Mesenchymal stem cell (in vitro differentiated cells and primary cell): ENCODE data around the gene SLC35F1.

ENCODE experiments used
- DNase-seq: peaks from one replicate; pipeline ENCODE4 v3.0.0-alpha.2; 2013
- H2AFZ ChIP-seq: one replicate; pipeline ENCODE4 v1.6.1; 2013; ENCODE audit warnings: low read depth, mild to moderate bottlenecking, control low read depth, inconsistent platforms, low read length, moderate library complexity
- H2AK5ac ChIP-seq: 2 replicates; pipeline ENCODE4 v1.6.1; 2013; ENCODE audit warnings: low read length, moderate library complexity, mild to moderate bottlenecking, inconsistent platforms; ENCODE audit not compliant: severe bottlenecking
- H2BK120ac ChIP-seq: one replicate; pipeline ENCODE4 v1.6.1; 2013; ENCODE audit warnings: low read depth, mild to moderate bottlenecking, inconsistent platforms, low read length, moderate library complexity
- H2BK12ac ChIP-seq, 2 experiments: one replicate each; pipeline ENCODE4 v1.6.1; 2013; ENCODE audit warnings: inconsistent platforms in 2 of 2, low read length in 2 of 2, mild to moderate bottlenecking in 2 of 2, moderate library complexity in 2 of 2, control low read depth in 1 of 2
- H2BK15ac ChIP-seq: one replicate; pipeline ENCODE4 v1.6.1; 2013; ENCODE audit warnings: mild to moderate bottlenecking, low read depth, inconsistent platforms; ENCODE audit not compliant: poor library complexity, severe bottlenecking
- H2BK5ac ChIP-seq: 2 replicates; pipeline ENCODE4 v1.6.1; 2013; ENCODE audit warnings: low read depth, mild to moderate bottlenecking, low read length, control low read depth, inconsistent platforms; ENCODE audit not compliant: poor library complexity, severe bottlenecking
- H3K14ac ChIP-seq, 2 experiments: one replicate each; pipeline ENCODE4 v1.6.1; 2013; ENCODE audit warnings: inconsistent platforms in 2 of 2, low read length in 2 of 2, control low read depth in 1 of 2, mild to moderate bottlenecking in 1 of 2, moderate library complexity in 1 of 2
- H3K18ac ChIP-seq, 2 experiments: one replicate each; pipeline ENCODE4 v1.6.1; 2013; ENCODE audit warnings: inconsistent platforms in 2 of 2, low read length in 2 of 2, control low read depth in 1 of 2, low read depth in 1 of 2, mild to moderate bottlenecking in 1 of 2
- H3K23ac ChIP-seq, 2 experiments: one replicate each; pipeline ENCODE4 v1.6.1; 2013; ENCODE audit warnings: inconsistent platforms in 2 of 2, low read length in 2 of 2, mild to moderate bottlenecking in 2 of 2, moderate library complexity in 2 of 2, control low read depth in 1 of 2
- H3K27ac ChIP-seq: 2 replicates; pipeline ENCODE4 v1.5.1; 2013; ENCODE audit warnings: mild to moderate bottlenecking, moderate library complexity, low read length, control low read depth, inconsistent platforms; ENCODE audit not compliant: poor library complexity, severe bottlenecking
- H3K27me3 ChIP-seq, 2 experiments: 2 replicates each; pipeline versions ENCODE4 v1.6.1 to v1.7.0; 2013; ENCODE audit warnings: low read length in 2 of 2, mild to moderate bottlenecking in 2 of 2, moderate library complexity in 2 of 2, control low read depth in 1 of 2, inconsistent platforms in 1 of 2; ENCODE audit not compliant: control insufficient read depth in 1 of 2, insufficient read depth in 1 of 2
- H3K36me3 ChIP-seq, 2 experiments: 2 replicates each; pipeline versions ENCODE4 v1.6.1 to v1.7.0; 2013; ENCODE audit warnings: low read length in 2 of 2, control low read depth in 1 of 2, inconsistent platforms in 1 of 2, low read depth in 1 of 2, mild to moderate bottlenecking in 1 of 2; ENCODE audit not compliant: insufficient read depth in 2 of 2, control insufficient read depth in 1 of 2
- H3K4ac ChIP-seq, 2 experiments: one replicate each; pipeline ENCODE4 v1.6.1; 2013; ENCODE audit warnings: inconsistent platforms in 2 of 2, low read length in 2 of 2, mild to moderate bottlenecking in 2 of 2, moderate library complexity in 2 of 2, control low read depth in 1 of 2, low read depth in 1 of 2
- H3K4me1 ChIP-seq: 2 replicates; pipeline ENCODE4 v1.6.1; 2013; ENCODE audit warnings: low read depth, low read length, control low read depth; ENCODE audit not compliant: control insufficient read depth, insufficient read depth
- H3K4me2 ChIP-seq: 2 replicates; pipeline ENCODE4 v1.6.1; 2013; ENCODE audit warnings: low read length, mild to moderate bottlenecking, inconsistent platforms; ENCODE audit not compliant: poor library complexity, severe bottlenecking
- H3K4me3 ChIP-seq, 2 experiments: 2 replicates each; pipeline versions ENCODE4 v1.5.1 to v1.7.0; 2013; ENCODE audit warnings: low read length in 2 of 2, mild to moderate bottlenecking in 2 of 2, control low read depth in 1 of 2, low read depth in 1 of 2; ENCODE audit not compliant: insufficient read depth in 1 of 2
- H3K79me1 ChIP-seq: replicated peaks from 2 replicates; pipeline ENCODE4 v1.6.1; 2013; ENCODE audit warnings: mild to moderate bottlenecking, control low read depth, low read length, inconsistent platforms; ENCODE audit not compliant: poor library complexity, severe bottlenecking
- H3K9ac ChIP-seq: 2 replicates; pipeline ENCODE4 v1.7.0; 2013; ENCODE audit warnings: mild to moderate bottlenecking, low read length, moderate library complexity
- H3K9me3 ChIP-seq: 2 replicates; pipeline ENCODE4 v1.7.0; 2013; ENCODE audit warnings: mild to moderate bottlenecking, low read length; ENCODE audit not compliant: control insufficient read depth
- H4K8ac ChIP-seq: one replicate; pipeline ENCODE4 v1.6.1; 2013; ENCODE audit warnings: inconsistent platforms, mild to moderate bottlenecking, low read length, moderate library complexity
- H4K91ac ChIP-seq: one replicate; pipeline ENCODE4 v1.6.1; 2013; ENCODE audit warnings: mild to moderate bottlenecking, low read length, inconsistent platforms
- whole genome bisulfite sequencing: methylation state at CpG from one replicate; pipeline ENCODE4 v1.1.7; 2013; ENCODE audit warnings: mixed read lengths; 5-methylcytosine and 5-hydroxymethylcytosine counted together

SLC35F1 gene

GRCh38 chr6:117930645-117931044 is 23.6 kb downstream of the SLC35F1 start:
- Histone ChIP-seq H3K9ac (no peak overlapping the region), H3K79me1 (no peaks in the 10 kb centered on the region), H3K23ac (no peak overlapping the region), H2AFZ (no peak overlapping the region), H4K91ac (no peak overlapping the region), H3K14ac (no peak overlapping the region), H2AK5ac (no peak overlapping the region), H3K4me2 (no peak overlapping the region), H3K4me3 (no peak overlapping the region), H3K36me3 (no peaks in the 10 kb centered on the region), H3K27ac (no peak overlapping the region), H3K9me3 (peaks cover 21% of the 10 kb centered on the region), H2BK5ac (no peak overlapping the region), H3K4me1 (no peaks in the 10 kb centered on the region), H4K8ac (no peak overlapping the region), H3K18ac (no peak overlapping the region), H3K27me3 (no peaks in the 10 kb centered on the region), H2BK12ac (no peak overlapping the region), H2BK15ac (no peak overlapping the region), H2BK120ac (no peak overlapping the region), H3K4ac (no peak overlapping the region)
- WGBS, result 66% methylated on average over 3 of the region's 3 CpGs
- no peak for DNase-seq

- no peaks in the 10 kb centered on the region for H3K36me3 ChIP-seq
- H3K18ac ChIP-seq, result no peak overlapping the region
- H3K23ac ChIP-seq, result no peak overlapping the region
- no peak overlapping the region for H2AK5ac ChIP-seq
- no peak overlapping the region for H3K4me3 ChIP-seq
- H3K79me1 ChIP-seq, result no peaks in the 10 kb centered on the region
- H3K4ac ChIP-seq, result no peak overlapping the region
- no peak overlapping the region for H2BK5ac ChIP-seq
- H3K4me1 ChIP-seq, result no peaks in the 10 kb centered on the region
- no peak overlapping the region for H3K27ac ChIP-seq
- H2BK120ac ChIP-seq, result no peak overlapping the region
- H2BK15ac ChIP-seq, result no peak overlapping the region
- H2AFZ ChIP-seq, result no peak overlapping the region
- DNase-seq, result no peak
- H4K91ac ChIP-seq, result no peak overlapping the region
- no peak overlapping the region for H2BK12ac ChIP-seq
- no peak overlapping the region for H4K8ac ChIP-seq
- 86% methylated on average over 2 of the region's 3 CpGs for WGBS
- H3K4me2 ChIP-seq, result no peak overlapping the region
- no peak overlapping the region for H3K14ac ChIP-seq
- no peaks in the 10 kb centered on the region for H3K27me3 ChIP-seq
- H3K9me3 ChIP-seq, result peaks cover 21% of the 10 kb centered on the region
- H3K9ac ChIP-seq, result no peak overlapping the region
Observed at GRCh38 chr6:117932001-117932400, 24.9 kb downstream of the SLC35F1 start.

- Histone ChIP-seq H3K4me2 (no peak overlapping the region), H3K4me3 (no peak overlapping the region), H3K27ac (no peak overlapping the region), H3K14ac (no peak overlapping the region), H3K27me3 (no peaks in the 10 kb centered on the region), H4K91ac (no peak overlapping the region), H3K9ac (no peak overlapping the region), H3K9me3 (peaks cover 21% of the 10 kb centered on the region), H2AK5ac (no peak overlapping the region), H3K4ac (no peak overlapping the region), H2BK120ac (no peak overlapping the region), H2BK15ac (no peak overlapping the region), H3K4me1 (no peaks in the 10 kb centered on the region), H3K18ac (no peak overlapping the region), H2BK12ac (no peak overlapping the region), H3K36me3 (no peaks in the 10 kb centered on the region), H2BK5ac (no peak overlapping the region), H4K8ac (no peak overlapping the region), H3K79me1 (no peaks in the 10 kb centered on the region), H3K23ac (no peak overlapping the region), H2AFZ (no peak overlapping the region)
- 0% methylated on average over 1 of the region's 3 CpGs for WGBS
- DNase-seq, result no peak
Observed at GRCh38 chr6:117932676-117933075, 25.6 kb downstream of the SLC35F1 start.

- whole genome bisulfite sequencing, result 92% methylated on average over 4 of the region's 4 CpGs
Observed at GRCh38 chr6:117933471-117933870, 26.4 kb downstream of the SLC35F1 start.

More at GRCh38 chr6:117933471-117933870, 26.4 kb downstream of the SLC35F1 start:
- Histone ChIP-seq H2BK12ac (no peak overlapping the region), H3K79me1 (no peaks in the 10 kb centered on the region), H3K4me2 (no peak overlapping the region), H3K14ac (no peak overlapping the region), H2BK5ac (no peak overlapping the region), H3K9ac (no peak overlapping the region), H3K4ac (no peak overlapping the region), H3K36me3 (no peaks in the 10 kb centered on the region), H3K23ac (no peak overlapping the region), H2AFZ (no peak overlapping the region), H4K91ac (no peak overlapping the region), H3K27ac (no peak overlapping the region), H3K9me3 (peaks cover 14% of the 10 kb centered on the region), H2BK15ac (no peak overlapping the region), H3K18ac (no peak overlapping the region), H2AK5ac (no peak overlapping the region), H3K4me3 (no peak overlapping the region), H2BK120ac (no peak overlapping the region), H3K4me1 (no peaks in the 10 kb centered on the region), H4K8ac (no peak overlapping the region), H3K27me3 (no peaks in the 10 kb centered on the region)
- no peak for DNase-seq
